ENCODE results near the gene CCDC87. TPM values are rescaled to one million over a fixed set of nuclear protein-coding genes. Genes with fewer than 3 reads are reported as not detected.

Gene CCDC87
- total RNA-seq, 1 donor from 2014 or later, result not detected

GRCh38 chr11:66559866-66560676 is 32.8 kb downstream of the CCDC87 start:
- Histone ChIP-seq H3K4me3 (ENCODE audit: low read length in 3 of 3) (no peak overlapping the region), H3K4me1 (ENCODE audit: control insufficient read depth in 3 of 3, insufficient read depth in 3 of 3, low read length in 3 of 3) (peaks cover 3 to 30% (median 29%) of the 10 kb centered on the region in 3 donors), H3K36me3 (ENCODE audit: control insufficient read depth in 3 of 3, insufficient read depth in 3 of 3, low read length in 3 of 3) (peaks cover 23 to 65% (median 45%) of the 10 kb centered on the region in 3 donors), H3K9ac (ENCODE audit: low read depth in 1 of 3, low read length in 3 of 3) (no peak overlapping the region), H3K27ac (ENCODE audit: low read depth, low read length) (no peak overlapping the region), H3K27me3 (ENCODE audit: control insufficient read depth in 3 of 3, insufficient read depth in 3 of 3, low read length in 3 of 3) (peaks cover 8 to 12% (median 9%) of the 10 kb centered on the region in 3 donors), H3K9me3 (ENCODE audit: control insufficient read depth in 3 of 3, low read length in 3 of 3) (no peaks in the 10 kb centered on the region)

GRCh38 chr11:66559142-66559865 is 33.6 kb downstream of the CCDC87 start:
- Histone ChIP-seq H3K9me3 (ENCODE audit: control insufficient read depth in 3 of 3, low read length in 3 of 3) (no peaks in the 10 kb centered on the region), H3K4me1 (ENCODE audit: control insufficient read depth in 3 of 3, insufficient read depth in 3 of 3, low read length in 3 of 3) (peaks cover 3 to 30% (median 29%) of the 10 kb centered on the region in 3 donors), H3K9ac (ENCODE audit: low read depth in 1 of 3, low read length in 3 of 3) (peak overlapping the region in 1 of 3 donors; percentile 16), H3K36me3 (ENCODE audit: control insufficient read depth in 3 of 3, insufficient read depth in 3 of 3, low read length in 3 of 3) (peaks cover 17 to 64% (median 38%) of the 10 kb centered on the region in 3 donors), H3K4me3 (ENCODE audit: low read length in 3 of 3) (no peak overlapping the region), H3K27ac (ENCODE audit: low read depth, low read length) (no peak overlapping the region), H3K27me3 (ENCODE audit: control insufficient read depth in 3 of 3, insufficient read depth in 3 of 3, low read length in 3 of 3) (peaks cover 8 to 12% (median 9%) of the 10 kb centered on the region in 3 donors)

GRCh38 chr11:66557733-66558326 is 35.0 kb downstream of the CCDC87 start:
- no peak overlapping the region for H3K27ac ChIP-seq (ENCODE audit: low read depth, low read length)
- peaks cover 3 to 30% (median 29%) of the 10 kb centered on the region in 3 donors for H3K4me1 ChIP-seq (ENCODE audit: control insufficient read depth in 3 of 3, insufficient read depth in 3 of 3, low read length in 3 of 3)

GRCh38 chr11:66556086-66556485 is 36.8 kb downstream of the CCDC87 start:
- Histone ChIP-seq H3K27ac (ENCODE audit: low read depth, low read length) (no peak overlapping the region), H3K9ac (ENCODE audit: low read depth in 1 of 3, low read length in 3 of 3) (no peak overlapping the region), H3K36me3 (ENCODE audit: control insufficient read depth in 3 of 3, insufficient read depth in 3 of 3, low read length in 3 of 3) (peaks cover 0 to 39% (median 22%) of the 10 kb centered on the region in 3 donors), H3K4me3 (ENCODE audit: low read length in 3 of 3) (no peak overlapping the region), H3K27me3 (ENCODE audit: control insufficient read depth in 3 of 3, insufficient read depth in 3 of 3, low read length in 3 of 3) (peaks cover 8 to 12% (median 9%) of the 10 kb centered on the region in 3 donors), H3K4me1 (ENCODE audit: control insufficient read depth in 3 of 3, insufficient read depth in 3 of 3, low read length in 3 of 3) (peaks cover 3 to 43% (median 33%) of the 10 kb centered on the region in 3 donors), H3K9me3 (ENCODE audit: control insufficient read depth in 3 of 3, low read length in 3 of 3) (no peaks in the 10 kb centered on the region)

More at GRCh38 chr11:66557733-66558326, 35.0 kb downstream of the CCDC87 start:
- H3K4me3 ChIP-seq (ENCODE audit: low read length in 3 of 3), result no peak overlapping the region
- H3K36me3 ChIP-seq (ENCODE audit: control insufficient read depth in 3 of 3, insufficient read depth in 3 of 3, low read length in 3 of 3), result peaks cover 9 to 51% (median 28%) of the 10 kb centered on the region in 3 donors
- H3K9me3 ChIP-seq (ENCODE audit: control insufficient read depth in 3 of 3, low read length in 3 of 3), result no peaks in the 10 kb centered on the region
- H3K9ac ChIP-seq (ENCODE audit: low read depth in 1 of 3, low read length in 3 of 3), result no peak overlapping the region
- H3K27me3 ChIP-seq (ENCODE audit: control insufficient read depth in 3 of 3, insufficient read depth in 3 of 3, low read length in 3 of 3), result peaks cover 8 to 12% (median 9%) of the 10 kb centered on the region in 3 donors

GRCh38 chr11:66555416-66555815 is 37.4 kb downstream of the CCDC87 start:
- Histone ChIP-seq H3K4me1 (ENCODE audit: control insufficient read depth in 3 of 3, insufficient read depth in 3 of 3, low read length in 3 of 3) (peaks cover 3 to 50% (median 40%) of the 10 kb centered on the region in 3 donors), H3K36me3 (ENCODE audit: control insufficient read depth in 3 of 3, insufficient read depth in 3 of 3, low read length in 3 of 3) (peaks cover 0 to 37% (median 19%) of the 10 kb centered on the region in 3 donors), H3K4me3 (ENCODE audit: low read length in 3 of 3) (no peak overlapping the region), H3K27me3 (ENCODE audit: control insufficient read depth in 3 of 3, insufficient read depth in 3 of 3, low read length in 3 of 3) (peaks cover 8 to 12% (median 9%) of the 10 kb centered on the region in 3 donors), H3K9me3 (ENCODE audit: control insufficient read depth in 3 of 3, low read length in 3 of 3) (no peaks in the 10 kb centered on the region), H3K9ac (ENCODE audit: low read depth in 1 of 3, low read length in 3 of 3) (no peak overlapping the region), H3K27ac (ENCODE audit: low read depth, low read length) (no peak overlapping the region)

- Histone ChIP-seq H3K36me3 (ENCODE audit: control insufficient read depth in 3 of 3, insufficient read depth in 3 of 3, low read length in 3 of 3) (peaks cover 0 to 39% (median 15%) of the 10 kb centered on the region in 3 donors), H3K27me3 (ENCODE audit: control insufficient read depth in 3 of 3, insufficient read depth in 3 of 3, low read length in 3 of 3) (peaks cover 8 to 12% (median 9%) of the 10 kb centered on the region in 3 donors), H3K9ac (ENCODE audit: low read depth in 1 of 3, low read length in 3 of 3) (no peak overlapping the region), H3K27ac (ENCODE audit: low read depth, low read length) (no peak overlapping the region), H3K9me3 (ENCODE audit: control insufficient read depth in 3 of 3, low read length in 3 of 3) (no peaks in the 10 kb centered on the region), H3K4me3 (ENCODE audit: low read length in 3 of 3) (no peak overlapping the region), H3K4me1 (ENCODE audit: control insufficient read depth in 3 of 3, insufficient read depth in 3 of 3, low read length in 3 of 3) (peaks cover 3 to 54% (median 48%) of the 10 kb centered on the region in 3 donors)
Observed at GRCh38 chr11:66554602-66555001, 38.3 kb downstream of the CCDC87 start.

GRCh38 chr11:66550887-66551286 is 42.0 kb downstream of the CCDC87 start:
- Histone ChIP-seq H3K4me3 (ENCODE audit: low read length in 3 of 3) (no peak overlapping the region), H3K27me3 (ENCODE audit: control insufficient read depth in 3 of 3, insufficient read depth in 3 of 3, low read length in 3 of 3) (peaks cover 0 to 5% (median 0%) of the 10 kb centered on the region in 3 donors), H3K36me3 (ENCODE audit: control insufficient read depth in 3 of 3, insufficient read depth in 3 of 3, low read length in 3 of 3) (peaks cover 0 to 23% (median 8%) of the 10 kb centered on the region in 3 donors), H3K4me1 (ENCODE audit: control insufficient read depth in 3 of 3, insufficient read depth in 3 of 3, low read length in 3 of 3) (peaks cover 27 to 60% (median 31%) of the 10 kb centered on the region in 3 donors), H3K27ac (ENCODE audit: low read depth, low read length) (peak overlapping the region; percentile 30), H3K9ac (ENCODE audit: low read depth in 1 of 3, low read length in 3 of 3) (no peak overlapping the region), H3K9me3 (ENCODE audit: control insufficient read depth in 3 of 3, low read length in 3 of 3) (no peaks in the 10 kb centered on the region)

- Histone ChIP-seq H3K9ac (ENCODE audit: low read depth in 1 of 3, low read length in 3 of 3) (peak overlapping the region in 1 of 3 donors; percentile 43), H3K4me1 (ENCODE audit: control insufficient read depth in 3 of 3, insufficient read depth in 3 of 3, low read length in 3 of 3) (peaks cover 34 to 68% (median 36%) of the 10 kb centered on the region in 3 donors), H3K4me3 (ENCODE audit: low read length in 3 of 3) (peak overlapping the region in 2 of 3 donors; percentile 2 to 57), H3K27ac (ENCODE audit: low read depth, low read length) (peak overlapping the region; percentile 30), H3K36me3 (ENCODE audit: control insufficient read depth in 3 of 3, insufficient read depth in 3 of 3, low read length in 3 of 3) (peaks cover 0 to 20% (median 7%) of the 10 kb centered on the region in 3 donors), H3K9me3 (ENCODE audit: control insufficient read depth in 3 of 3, low read length in 3 of 3) (no peaks in the 10 kb centered on the region), H3K27me3 (ENCODE audit: control insufficient read depth in 3 of 3, insufficient read depth in 3 of 3, low read length in 3 of 3) (no peaks in the 10 kb centered on the region)
Observed at GRCh38 chr11:66549696-66550095, 43.2 kb downstream of the CCDC87 start.

- no peaks in the 10 kb centered on the region for H3K27me3 ChIP-seq (ENCODE audit: control insufficient read depth in 3 of 3, insufficient read depth in 3 of 3, low read length in 3 of 3)
- H3K27ac ChIP-seq (ENCODE audit: low read depth, low read length), result peak overlapping the region; percentile 90
- H3K4me3 ChIP-seq (ENCODE audit: low read length in 3 of 3), result peak overlapping the region; percentile 41 to 78 (median 61)
- no peaks in the 10 kb centered on the region for H3K9me3 ChIP-seq (ENCODE audit: control insufficient read depth in 3 of 3, low read length in 3 of 3)
- peaks cover 40 to 74% (median 41%) of the 10 kb centered on the region in 3 donors for H3K4me1 ChIP-seq (ENCODE audit: control insufficient read depth in 3 of 3, insufficient read depth in 3 of 3, low read length in 3 of 3)
- peak overlapping the region in 2 of 3 donors; percentile 65 to 71 for H3K9ac ChIP-seq (ENCODE audit: low read depth in 1 of 3, low read length in 3 of 3)
- peaks cover 0 to 17% (median 7%) of the 10 kb centered on the region in 3 donors for H3K36me3 ChIP-seq (ENCODE audit: control insufficient read depth in 3 of 3, insufficient read depth in 3 of 3, low read length in 3 of 3)
Observed at GRCh38 chr11:66548774-66549630, 43.9 kb downstream of the CCDC87 start.

Measured in skeletal muscle tissue (tissue), 4 donors.